ENCODE data around the gene CTXN1.
A peak's percentile ranks its signal among the peaks of the same experiment; 100 is the strongest.
"Not testable (repeated sequence)": the region's sequence is repeated elsewhere in the genome, so short reads cannot be mapped to it uniquely, and the experiment has no call there.

CTXN1 gene

GRCh38 chr19:7944177-7944761, 18.3 kb upstream of the CTXN1 start:
- peak; percentile 90 for DNase-seq

- DNase-seq, result peak; percentile 99
Measured at GRCh38 chr19:7943444-7944176, 17.7 kb upstream of the CTXN1 start, which contains the start of gene TIMM44. TIMM44 (minus strand) TSS chr19:7943666; CDS start chr19:7943651, 15 bp downstream.

GRCh38 chr19:7942981-7943443, 17.1 kb upstream of the CTXN1 start:
- peak; percentile 21 for DNase-seq

- DNase-seq, result no peak
Measured at GRCh38 chr19:7941895-7942596, 16.1 kb upstream of the CTXN1 start.

GRCh38 chr19:7940841-7941240, 14.9 kb upstream of the CTXN1 start:
- no peak for DNase-seq

- DNase-seq, result no peak
Measured at GRCh38 chr19:7934766-7935165, 8.8 kb upstream of the CTXN1 start.

GRCh38 chr19:7933828-7934725, 8.1 kb upstream of the CTXN1 start:
- DNase-seq, result no peak

- no peak for DNase-seq
Measured at GRCh38 chr19:7933411-7933810, 7.5 kb upstream of the CTXN1 start.

GRCh38 chr19:7932930-7933300, 7.0 kb upstream of the CTXN1 start:
- DNase-seq, result no peak

- no peak for DNase-seq
Measured at GRCh38 chr19:7932276-7932929, 6.5 kb upstream of the CTXN1 start.

GRCh38 chr19:7931221-7932061, 5.5 kb upstream of the CTXN1 start:
- DNase-seq, result no peak

- no peak for DNase-seq
Measured at GRCh38 chr19:7930765-7931164, 4.8 kb upstream of the CTXN1 start.

GRCh38 chr19:7930030-7930429, 4.1 kb upstream of the CTXN1 start:
- DNase-seq, result not testable (repeated sequence)

GRCh38 chr19:7928741-7929701, 3.1 kb upstream of the CTXN1 start:
- peak; percentile 81 for DNase-seq

- no peak for DNase-seq
Measured at GRCh38 chr19:7928334-7928706, 2.4 kb upstream of the CTXN1 start.

GRCh38 chr19:7927605-7928333, 1.8 kb upstream of the CTXN1 start:
- DNase-seq, result no peak

GRCh38 chr19:7926727-7927604, 1.0 kb upstream of the CTXN1 start:
- no peak for DNase-seq

- peak; percentile 80 for DNase-seq
Measured at GRCh38 chr19:7925171-7925851, 624 bp downstream of the CTXN1 start.
